Measurements from ENCODE around the gene SPIB.
"Not testable (repeated sequence)": the region's sequence is repeated elsewhere in the genome, so short reads cannot be mapped to it uniquely, and the experiment has no call there.

SPIB gene

GRCh38 chr19:50419580-50420035, 870 bp downstream of the SPIB start:
- no peak for DNase-seq (ENCODE audit: low spot score)

GRCh38 chr19:50420127-50420526, 1.4 kb downstream of the SPIB start:
- DNase-seq (ENCODE audit: low spot score), result no peak

GRCh38 chr19:50420808-50421207, 2.1 kb downstream of the SPIB start:
- no peak for DNase-seq (ENCODE audit: low spot score)

GRCh38 chr19:50422397-50423278, 3.9 kb downstream of the SPIB start:
- DNase-seq (ENCODE audit: low spot score), result no peak

DNA sequence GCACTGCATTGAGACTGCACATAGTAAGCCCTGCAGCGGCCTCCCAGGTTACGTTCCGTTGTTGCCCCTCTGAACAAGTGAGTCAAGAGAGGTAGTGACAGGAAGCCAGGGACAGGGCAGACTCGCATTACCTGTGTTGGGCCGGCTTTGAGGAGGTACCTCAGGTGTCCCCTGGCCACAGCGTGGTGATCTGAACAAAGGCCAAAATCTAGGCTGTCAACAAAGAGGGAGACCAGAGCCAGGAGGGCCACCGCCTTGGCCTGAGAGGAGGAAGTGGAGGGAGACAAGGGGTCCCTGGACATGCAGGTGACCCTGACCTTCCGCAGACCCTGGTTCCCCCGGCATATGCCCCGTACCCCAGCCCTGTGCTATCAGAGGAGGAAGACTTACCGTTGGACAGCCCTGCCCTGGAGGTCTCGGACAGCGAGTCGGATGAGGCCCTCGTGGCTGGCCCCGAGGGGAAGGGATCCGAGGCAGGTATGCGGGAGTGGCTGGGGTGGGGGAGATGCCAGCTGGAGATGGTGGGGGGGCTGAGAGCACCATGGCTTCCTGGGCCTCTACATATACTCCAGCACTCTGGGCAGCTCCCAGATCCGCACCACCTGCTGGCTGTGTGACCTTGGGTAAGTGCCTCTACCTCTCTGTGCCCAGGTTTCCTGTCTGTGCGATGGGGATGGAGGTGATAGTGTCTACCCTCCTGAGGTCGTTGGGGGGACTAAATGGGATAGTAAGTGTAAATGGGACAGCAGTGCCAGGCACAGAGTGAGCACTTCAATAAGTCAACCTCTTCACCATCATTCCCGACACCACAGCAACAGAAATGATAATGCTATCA, 4.8 kb downstream of the SPIB start:
- DNase-seq (ENCODE audit: low spot score), result no peak

DNA sequence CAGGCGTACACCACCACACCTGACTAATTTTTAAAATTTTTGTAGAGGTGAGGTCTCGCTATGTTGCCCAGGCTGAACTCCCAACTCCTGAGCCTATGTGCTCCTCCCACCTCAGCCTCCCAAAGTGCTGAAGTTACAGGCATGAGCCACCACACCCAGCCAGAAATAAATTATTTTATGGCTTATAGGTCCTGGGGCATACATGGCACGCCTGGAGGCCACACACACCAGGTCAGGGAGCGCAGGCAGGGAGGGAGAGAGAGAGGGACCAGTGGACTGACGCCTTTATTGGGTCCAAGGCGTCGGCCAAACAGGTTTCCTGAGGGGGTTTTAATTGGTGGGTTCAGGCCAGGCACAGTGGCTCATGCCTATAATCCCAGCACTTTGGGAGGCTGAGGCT, 6.8 kb downstream of the SPIB start:
- no peak for DNase-seq (ENCODE audit: low spot score)

GRCh38 chr19:50427318-50427925, 8.7 kb downstream of the SPIB start:
- no peak for DNase-seq (ENCODE audit: low spot score)

- DNase-seq (ENCODE audit: low spot score), result no peak
Measured at GRCh38 chr19:50427997-50428425, 9.3 kb downstream of the SPIB start.

- no peak for DNase-seq (ENCODE audit: low spot score)
Measured at GRCh38 chr19:50428772-50429463, 10.2 kb downstream of the SPIB start.

DNA sequence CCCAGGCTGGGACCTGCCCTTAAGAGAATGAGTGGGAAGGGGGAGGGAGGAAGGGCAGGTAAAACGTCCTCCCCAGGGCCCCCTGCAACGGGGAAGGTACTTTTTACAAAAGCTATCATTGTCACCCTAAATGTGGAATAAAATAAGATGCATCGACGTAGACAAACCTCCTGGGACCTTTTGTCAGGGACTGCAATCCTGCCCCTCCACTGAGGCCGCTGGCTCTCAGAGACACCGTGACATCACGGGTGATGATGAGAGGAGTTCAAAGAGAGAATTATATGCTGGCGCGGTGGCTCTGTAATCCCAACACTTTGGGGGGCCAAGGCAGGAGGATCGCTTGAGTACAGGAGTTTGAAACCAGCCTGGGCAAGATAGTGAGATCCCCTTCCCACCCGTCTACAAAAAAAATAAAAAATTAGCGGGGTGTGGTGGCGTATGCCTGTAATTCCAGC, 12.2 kb downstream of the SPIB start:
- no peak for DNase-seq (ENCODE audit: low spot score)

DNA sequence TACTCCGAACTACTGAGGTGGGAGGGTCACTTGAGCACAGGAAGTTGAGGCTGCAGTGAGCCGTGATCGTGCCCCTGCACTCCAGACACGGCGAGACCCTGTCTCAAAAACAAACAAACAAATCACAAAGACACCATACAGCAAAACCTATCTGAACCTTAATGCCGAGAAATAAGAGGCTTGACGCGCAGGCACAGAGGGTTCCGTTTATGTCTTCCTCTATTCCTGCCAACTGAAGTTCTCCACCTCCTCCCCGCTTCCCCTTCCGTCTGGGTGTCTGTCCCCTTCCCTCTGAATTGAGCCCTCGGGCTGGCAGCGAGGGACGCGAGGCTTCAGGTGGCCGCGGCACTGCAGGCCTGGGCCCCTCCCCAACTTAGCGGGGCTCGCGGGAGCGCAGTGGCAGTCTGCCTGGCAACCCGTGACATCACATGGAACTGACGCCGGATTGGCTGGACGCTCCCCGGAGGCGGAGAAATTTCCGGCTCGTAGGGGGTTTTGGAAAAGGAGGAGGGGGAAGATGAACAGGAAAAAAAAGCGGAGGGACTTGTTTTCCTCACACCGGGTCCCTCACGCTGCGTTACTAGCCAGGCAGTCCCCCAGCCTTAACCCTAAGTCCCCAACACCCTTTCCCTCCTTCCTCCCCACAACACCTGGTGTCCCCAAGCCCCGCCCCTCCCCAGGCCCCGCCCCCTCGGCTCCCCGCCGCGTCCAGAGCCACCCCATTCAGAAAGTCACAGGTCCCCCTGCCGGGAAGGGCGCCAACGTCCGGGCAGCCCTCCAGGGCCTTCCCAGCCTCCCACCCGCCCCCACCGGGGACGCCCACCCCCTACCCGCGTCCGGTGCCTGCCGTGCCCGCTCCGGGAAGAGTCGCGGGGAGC, 12.8 kb downstream of the SPIB start:
- peak; percentile 54 for DNase-seq (ENCODE audit: low spot score)

DNA sequence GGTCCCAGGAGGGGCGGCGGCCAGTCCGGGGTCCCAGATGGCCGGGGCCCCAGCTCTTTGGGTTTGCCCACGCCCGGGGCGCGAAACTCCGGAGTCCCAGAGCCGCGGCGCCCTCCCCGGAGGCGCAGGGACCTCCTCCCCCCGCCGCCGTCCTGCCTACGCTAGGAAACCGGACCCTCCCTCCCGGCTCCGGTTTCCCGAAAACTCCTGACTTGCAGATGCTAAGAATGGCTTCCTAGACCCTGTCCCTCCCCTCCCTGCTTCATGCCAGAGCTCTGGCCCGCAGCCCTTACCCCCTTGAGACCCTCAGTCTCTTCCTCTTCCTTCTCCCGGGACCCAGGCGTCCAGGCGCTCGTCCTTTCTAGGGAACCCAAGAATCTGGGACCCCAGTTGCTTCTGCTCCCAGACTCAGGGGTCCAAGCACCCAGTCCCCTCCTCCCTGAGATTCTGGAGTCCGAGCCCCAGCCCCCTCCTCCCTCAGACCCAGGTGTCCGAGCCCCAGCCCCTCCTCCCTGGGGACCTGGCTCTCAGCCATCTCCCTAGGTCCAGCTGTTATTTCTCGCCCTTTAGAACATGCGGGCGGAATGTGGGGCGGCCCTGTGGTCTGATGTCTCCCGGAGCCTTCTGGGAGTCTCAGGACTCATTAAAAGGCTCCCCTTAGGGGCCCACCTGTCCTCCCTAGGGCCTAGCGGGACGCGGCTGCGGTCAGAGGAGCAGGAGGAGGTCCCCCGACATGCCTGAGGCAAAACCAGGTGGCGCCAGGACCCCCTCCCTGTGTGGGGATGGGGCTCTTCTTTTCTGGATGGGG, 13.7 kb downstream of the SPIB start, which contains the start of gene MYBPC2:
Gene MYBPC2, plus strand, starts transcription at position 672 of the 808 bp plus-strand sequence. Its CDS starts 62 bp downstream, at position 734.
- no peak for DNase-seq (ENCODE audit: low spot score)

DNA sequence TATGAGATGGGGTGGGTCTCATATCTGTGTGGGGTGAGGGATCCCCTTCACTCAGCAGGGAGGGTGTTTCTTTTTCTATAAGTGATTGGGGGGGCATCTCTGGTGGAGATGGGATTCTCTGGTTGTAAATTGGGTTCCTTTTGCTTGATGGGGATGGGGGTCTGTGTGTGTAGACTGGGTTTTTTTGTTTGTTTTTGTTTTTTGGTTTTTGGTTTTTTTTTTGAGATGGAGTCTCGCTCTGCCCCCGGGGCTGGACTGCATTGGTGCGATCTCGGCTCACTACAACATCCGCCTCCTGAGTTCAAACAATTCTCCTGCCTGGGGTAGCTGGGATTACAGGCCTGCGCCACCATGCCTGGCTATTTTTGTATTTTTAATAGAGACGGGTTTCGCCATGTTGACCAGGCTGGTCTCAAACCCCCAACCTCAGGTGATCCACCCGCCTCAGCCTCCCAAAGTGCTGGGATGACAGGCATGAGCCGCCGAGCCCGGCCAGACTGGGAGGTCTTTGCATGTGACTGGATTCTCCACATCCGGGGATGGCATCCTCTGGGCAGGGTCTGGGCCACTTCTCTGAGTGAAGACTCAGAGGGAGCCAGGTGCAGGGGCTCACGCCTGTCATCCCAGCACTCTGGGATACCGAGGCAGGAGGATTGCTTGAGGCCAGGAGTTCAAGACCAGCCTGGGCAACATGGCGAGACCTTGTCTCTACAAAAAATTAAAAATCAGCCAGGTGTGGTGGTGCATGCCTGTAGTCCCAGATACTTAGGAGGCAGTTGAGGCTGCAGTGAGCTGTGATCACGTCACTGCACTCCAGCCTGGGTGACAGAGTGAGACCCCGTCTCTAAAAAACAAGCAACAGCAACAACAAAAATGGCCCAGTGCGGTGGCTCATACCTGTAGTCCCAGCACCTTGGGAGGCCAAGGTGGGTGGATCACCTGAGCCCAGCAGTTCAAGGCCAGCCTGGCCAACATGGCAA, 14.8 kb downstream of the SPIB start:
- no peak for DNase-seq (ENCODE audit: low spot score)

- no peak for DNase-seq (ENCODE audit: low spot score)
Measured at GRCh38 chr19:50434525-50434924, 15.8 kb downstream of the SPIB start.

DNA sequence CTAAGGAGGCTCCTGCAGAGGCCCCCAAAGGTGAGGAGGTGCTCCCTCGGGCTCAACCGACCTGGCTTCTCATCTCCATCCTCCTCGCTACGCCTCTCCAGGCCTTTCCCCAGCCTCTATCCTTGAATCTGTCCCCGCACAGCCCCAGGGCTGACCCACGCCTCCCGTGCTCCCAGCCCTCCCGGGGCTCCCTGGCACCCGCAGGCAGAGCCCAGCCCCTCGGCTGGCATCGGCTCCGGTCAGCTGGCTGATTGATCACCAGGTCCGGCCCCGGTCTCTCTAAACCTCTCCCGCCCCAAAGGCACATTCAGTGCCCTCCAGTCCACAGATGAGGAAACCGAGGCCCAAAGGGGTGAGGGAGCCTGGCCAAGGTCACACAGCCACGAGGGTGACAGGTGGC, 16.5 kb downstream of the SPIB start:
- no peak for DNase-seq (ENCODE audit: low spot score)

GRCh38 chr19:50435627-50436026, 16.9 kb downstream of the SPIB start:
- no peak for DNase-seq (ENCODE audit: low spot score)

DNA sequence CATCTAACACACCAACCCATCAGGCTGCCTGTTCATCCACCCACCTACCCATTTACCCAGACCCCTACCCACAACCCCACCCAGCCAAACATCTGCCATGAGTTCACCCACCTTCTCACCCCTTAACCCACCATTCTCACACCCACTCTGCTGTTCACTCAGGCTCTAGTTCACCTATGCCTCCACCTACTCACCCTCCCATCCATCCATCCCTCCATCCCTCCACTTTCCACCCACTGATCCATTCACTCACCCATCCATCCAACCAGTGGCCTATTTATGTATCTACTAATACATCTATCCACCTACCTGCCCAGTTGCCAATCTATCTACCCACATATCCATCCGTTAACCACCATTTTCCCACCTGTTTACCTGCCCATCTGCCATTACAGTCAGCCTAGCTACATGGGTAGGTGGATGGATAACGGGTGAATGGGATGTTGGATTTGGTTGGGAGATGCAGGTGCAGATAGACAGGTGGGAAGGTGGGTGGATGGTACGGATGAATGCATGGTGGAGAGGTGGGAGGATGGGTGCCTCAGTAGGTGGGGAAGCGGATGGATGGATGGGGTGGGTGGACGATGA, 19.2 kb downstream of the SPIB start:
- DNase-seq (ENCODE audit: low spot score), result no peak

- not testable (repeated sequence) for DNase-seq (ENCODE audit: low spot score)
Measured at GRCh38 chr19:50439130-50439529, 20.4 kb downstream of the SPIB start.

Measured in kidney capillary endothelial cell (primary cell).